Astrocyte (in vitro differentiated cells and primary cell): ENCODE results near the gene GINS2. TPM values are rescaled to one million over a fixed set of nuclear protein-coding genes. Genes with fewer than 3 reads are reported as not detected.

Experiments
- DNase-seq: peaks from one replicate; pipeline ENCODE4 v3.0.0-alpha.2; 2010; ENCODE audit warnings: low read depth
- FAIRE-seq: peaks from 2 replicates; lab custom pipeline; 2011; peaks lifted over from hg19 to GRCh38; lab: Jason Lieb, UNC
- H2AFZ ChIP-seq: 2 replicates; pipeline ENCODE4 v1.6.0; 2012; ENCODE audit warnings: low read depth, low read length, inconsistent platforms
- H3K27ac ChIP-seq: 2 replicates; pipeline ENCODE4 v1.5.1; 2011; ENCODE audit warnings: low read depth, low read length, inconsistent platforms
- H3K27me3 ChIP-seq: 2 replicates; pipeline ENCODE4 v1.6.0; 2011; ENCODE audit warnings: low read length, inconsistent platforms; ENCODE audit not compliant: insufficient read depth
- H3K36me3 ChIP-seq: 2 replicates; pipeline ENCODE4 v1.5.1; 2011; ENCODE audit warnings: low read length, inconsistent platforms; ENCODE audit not compliant: insufficient read depth
- H3K4me1 ChIP-seq: 2 replicates; pipeline ENCODE4 v1.5.1; 2011; ENCODE audit warnings: low read length, inconsistent platforms; ENCODE audit not compliant: insufficient read depth
- H3K4me2 ChIP-seq: 2 replicates; pipeline ENCODE4 v1.6.0; 2012; ENCODE audit warnings: low read length, inconsistent platforms
- H3K4me3 ChIP-seq: 2 replicates; pipeline ENCODE4 v1.5.1; 2011; ENCODE audit warnings: low read depth, mild to moderate bottlenecking, low read length, inconsistent platforms; ENCODE audit not compliant: insufficient read depth
- H3K79me2 ChIP-seq: 2 replicates; pipeline ENCODE4 v1.6.0; 2012; ENCODE audit warnings: mild to moderate bottlenecking, low read length, inconsistent platforms; ENCODE audit not compliant: insufficient read depth
- H3K9ac ChIP-seq: 2 replicates; pipeline ENCODE4 v1.6.0; 2012; ENCODE audit warnings: mild to moderate bottlenecking, low read length, inconsistent platforms
- H3K9me3 ChIP-seq: 2 replicates; pipeline ENCODE4 v1.5.1; 2012; ENCODE audit warnings: low read depth, mild to moderate bottlenecking, low read length, inconsistent platforms; ENCODE audit not compliant: insufficient read depth
- H4K20me1 ChIP-seq: 2 replicates; pipeline ENCODE4 v1.6.0; 2012; ENCODE audit warnings: low read length, inconsistent platforms; ENCODE audit not compliant: insufficient read depth
- H3K27ac Mint-ChIP-seq: one replicate; pipeline ENCODE4 v1.8.0; 2021; ENCODE audit warnings: mild to moderate bottlenecking, mixed read lengths; ENCODE audit not compliant: unreplicated experiment
- H3K27me3 Mint-ChIP-seq: one replicate; pipeline ENCODE4 v1.8.0; 2021; ENCODE audit warnings: low read depth, mixed read lengths; ENCODE audit not compliant: unreplicated experiment
- H3K36me3 Mint-ChIP-seq: one replicate; pipeline ENCODE4 v1.8.0; 2021; ENCODE audit warnings: low read depth, mixed read lengths; ENCODE audit not compliant: unreplicated experiment
- H3K4me1 Mint-ChIP-seq: one replicate; pipeline ENCODE4 v1.8.0; 2021; ENCODE audit warnings: low read depth, mixed read lengths; ENCODE audit not compliant: unreplicated experiment
- H3K4me3 Mint-ChIP-seq: one replicate; pipeline ENCODE4 v1.8.0; 2021; ENCODE audit warnings: mild to moderate bottlenecking, moderate library complexity, mixed read lengths; ENCODE audit not compliant: unreplicated experiment
- H3K9me3 Mint-ChIP-seq: one replicate; pipeline ENCODE4 v1.8.0; 2021; ENCODE audit warnings: mild to moderate bottlenecking, mixed read lengths; ENCODE audit not compliant: unreplicated experiment
- CTCF ChIP-seq: IDR thresholded peaks from 2 replicates; pipeline ENCODE4 v1.5.1; 2011; ENCODE audit warnings: low read depth, mild to moderate bottlenecking, inconsistent platforms, low read length, moderate library complexity; ENCODE audit not compliant: insufficient read depth
- EZH2 ChIP-seq: IDR thresholded peaks from 2 replicates; pipeline ENCODE4 v1.6.1; 2012; ENCODE audit warnings: mild to moderate bottlenecking, low read length, inconsistent platforms; ENCODE audit not compliant: insufficient read depth
- total RNA-seq: library from RNA; stranded (reverse); gene quantifications from 2 replicates; pipeline ENCODE4 v1.2.1, GENCODE V29; 2021

GINS2 gene
- total RNA-seq, 1 donor from 2014 or later, result 3.4 TPM

DNA sequence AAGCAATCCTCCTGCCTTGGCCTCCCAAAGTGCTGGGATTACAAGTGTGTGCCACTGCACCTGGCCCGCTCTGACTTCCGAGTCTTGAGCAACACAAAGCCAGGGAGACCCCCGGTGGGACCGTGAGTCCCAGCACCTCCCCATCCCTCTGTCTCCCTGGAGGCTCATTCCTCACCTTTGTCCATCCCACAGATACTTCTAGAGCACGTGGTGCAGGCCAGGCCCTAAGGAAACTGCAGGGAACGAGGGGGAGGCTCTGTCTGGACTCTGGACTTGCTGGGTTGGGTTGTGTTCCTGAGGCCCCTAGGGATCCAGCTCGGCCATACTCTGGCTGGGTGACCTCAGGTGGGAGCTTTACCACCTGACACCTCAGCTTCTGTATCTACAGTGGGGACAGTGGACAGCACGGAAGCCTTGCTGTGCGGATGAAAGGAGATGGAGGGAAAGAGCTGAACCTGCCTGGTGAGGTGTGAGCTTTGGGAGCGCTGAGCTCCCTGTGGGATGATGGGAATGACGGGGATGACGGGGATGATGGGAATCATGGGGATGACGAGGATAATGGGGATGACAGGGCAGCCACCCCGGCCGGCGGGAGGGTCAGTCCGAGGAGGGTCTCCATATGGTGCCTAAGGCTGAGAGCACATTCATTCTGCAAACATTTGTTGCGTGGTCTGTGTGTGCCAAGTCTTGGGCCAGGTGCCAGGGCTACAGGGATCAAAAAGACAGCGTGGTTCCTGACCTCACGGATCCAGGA lies 35.5 kb upstream of the GINS2 start:
- DNase-seq (no peak), FAIRE-seq (no peak)
- no peaks in the 10 kb centered on the region for H3K36me3 ChIP-seq
- no peak overlapping the region for H3K27ac ChIP-seq
- H3K9ac ChIP-seq, result no peak overlapping the region
- H3K4me3 Mint-ChIP-seq, result no peak overlapping the region
- H3K4me1 ChIP-seq, result no peaks in the 10 kb centered on the region
- no peak overlapping the region for H2AFZ ChIP-seq
- H3K4me1 Mint-ChIP-seq, result no peaks in the 10 kb centered on the region
- no peaks in the 10 kb centered on the region for H3K9me3 ChIP-seq
- H3K27me3 ChIP-seq, result no peaks in the 10 kb centered on the region
- H3K4me2 ChIP-seq, result no peak overlapping the region
- H4K20me1 ChIP-seq, result no peaks in the 10 kb centered on the region
- peaks cover 6% of the 10 kb centered on the region for H3K36me3 Mint-ChIP-seq
- peaks cover 17% of the 10 kb centered on the region for H3K27me3 Mint-ChIP-seq
- no peaks in the 10 kb centered on the region for H3K79me2 ChIP-seq
- peaks cover 3% of the 10 kb centered on the region for H3K9me3 Mint-ChIP-seq
- TF ChIP-seq CTCF, result no peak
- TF ChIP-seq EZH2, result no peak
- H3K4me3 ChIP-seq, result no peak overlapping the region
- H3K27ac Mint-ChIP-seq, result no peak overlapping the region

DNA sequence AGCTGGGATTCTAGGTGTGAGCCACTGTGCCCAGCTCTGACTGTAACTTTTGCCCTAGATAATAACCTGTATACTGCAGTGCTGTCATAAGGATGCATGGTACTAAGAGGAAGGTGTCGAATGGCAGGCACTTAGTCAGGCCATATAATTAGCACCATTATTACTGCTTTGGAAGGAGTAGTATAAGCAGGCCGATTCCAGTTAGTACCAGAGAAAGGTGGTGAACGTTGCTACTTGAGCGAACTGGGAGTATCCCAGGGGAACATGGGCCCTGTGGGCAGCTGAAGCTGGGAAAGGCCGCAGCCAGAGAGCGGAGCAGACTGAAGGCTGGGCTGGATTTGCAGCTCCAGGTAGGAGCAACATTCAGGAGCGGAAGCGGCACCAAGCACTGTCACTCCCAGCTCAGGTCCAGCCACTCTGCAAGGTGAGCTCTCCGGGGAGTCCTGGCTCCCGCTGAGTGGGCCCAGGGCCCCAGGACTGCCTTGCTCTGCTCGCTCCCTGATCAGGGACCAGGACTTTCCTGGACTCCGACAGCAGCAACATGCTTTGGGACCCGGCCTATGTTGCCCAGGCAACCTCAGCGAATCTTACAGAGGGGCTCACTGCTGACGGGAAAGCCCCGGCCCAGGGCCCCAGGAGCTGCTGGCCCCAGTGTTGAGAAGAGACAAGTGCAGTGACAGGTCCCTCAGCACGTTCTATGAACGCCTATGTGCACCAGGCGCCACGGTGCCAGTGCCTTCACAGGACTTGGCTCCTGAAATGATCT lies 33.6 kb upstream of the GINS2 start:
- peaks cover 21% of the 10 kb centered on the region for H3K27me3 Mint-ChIP-seq
- no peak overlapping the region for H3K27ac ChIP-seq
- no peaks in the 10 kb centered on the region for H3K9me3 ChIP-seq
- FAIRE-seq (no peak), DNase-seq (no peak)
- H3K4me3 Mint-ChIP-seq, result no peak overlapping the region
- H3K4me1 Mint-ChIP-seq, result no peaks in the 10 kb centered on the region
- H3K9ac ChIP-seq, result no peak overlapping the region
- H3K27me3 ChIP-seq, result no peaks in the 10 kb centered on the region
- no peaks in the 10 kb centered on the region for H3K79me2 ChIP-seq
- H3K36me3 Mint-ChIP-seq, result peaks cover 6% of the 10 kb centered on the region
- no peaks in the 10 kb centered on the region for H3K36me3 ChIP-seq
- H3K27ac Mint-ChIP-seq, result no peak overlapping the region
- no peak overlapping the region for H2AFZ ChIP-seq
- no peaks in the 10 kb centered on the region for H3K4me1 ChIP-seq
- no peak for TF ChIP-seq EZH2
- no peak for TF ChIP-seq CTCF
- peaks cover 12% of the 10 kb centered on the region for H4K20me1 ChIP-seq
- peaks cover 3% of the 10 kb centered on the region for H3K9me3 Mint-ChIP-seq
- H3K4me3 ChIP-seq, result no peak overlapping the region
- H3K4me2 ChIP-seq, result no peak overlapping the region

DNA sequence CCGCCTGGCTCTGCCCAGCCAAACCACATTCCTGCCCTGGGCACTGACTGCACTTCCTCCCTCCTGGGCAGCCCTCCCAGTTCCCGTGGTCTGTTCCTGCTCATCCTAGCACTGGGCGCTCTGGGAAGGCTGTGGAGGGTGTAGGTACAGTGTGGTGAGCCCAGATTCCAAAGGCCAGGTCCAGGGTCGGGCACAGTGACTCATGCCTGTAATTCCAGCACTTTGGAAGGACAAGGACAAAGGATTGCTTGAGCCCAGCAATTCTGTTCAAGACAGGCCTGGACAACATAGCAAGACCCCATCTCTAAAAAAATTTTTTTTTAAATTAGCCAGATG lies 31.5 kb upstream of the GINS2 start:
- no peak for FAIRE-seq
- Mint-ChIP-seq H3K4me1 (peaks cover 6% of the 10 kb centered on the region), H3K36me3 (no peaks in the 10 kb centered on the region), H3K27me3 (peaks cover 14% of the 10 kb centered on the region), H3K27ac (no peak overlapping the region), H3K4me3 (no peak overlapping the region), H3K9me3 (no peaks in the 10 kb centered on the region)
- no peak overlapping the region for H3K27ac ChIP-seq
- H2AFZ ChIP-seq, result no peak overlapping the region
- no peak overlapping the region for H3K4me2 ChIP-seq
- no peaks in the 10 kb centered on the region for H3K79me2 ChIP-seq
- H3K4me1 ChIP-seq, result peaks cover 11% of the 10 kb centered on the region
- TF ChIP-seq CTCF (no peak), EZH2 (no peak)
- no peaks in the 10 kb centered on the region for H3K27me3 ChIP-seq
- no peak overlapping the region for H3K9ac ChIP-seq
- peaks cover 28% of the 10 kb centered on the region for H4K20me1 ChIP-seq
- no peaks in the 10 kb centered on the region for H3K36me3 ChIP-seq
- no peaks in the 10 kb centered on the region for H3K9me3 ChIP-seq
- H3K4me3 ChIP-seq, result no peak overlapping the region
- no peak for DNase-seq
